Measurements from ENCODE around the gene COBL. TPM values are rescaled to one million over a fixed set of nuclear protein-coding genes. Genes with fewer than 3 reads are reported as not detected.

The COBL gene
- total and polyA plus RNA-seq, 2 of the 8 experiments (the other 6 are each of a cell fraction or from before 2014, with no cell fraction given), result 13.8 to 40.4 TPM

GRCh38 chr7:51013861-51014511 lies 302.6 kb downstream of the COBL start:
- H2BK12ac ChIP-seq (ENCODE audit: low read depth, low read length), result no peak overlapping the region
- POLR2A ChIA-PET (ENCODE audit: partially characterized antibody), result no interaction called here
- H3K4me3 ChIP-seq (ENCODE audit: extremely low read depth in 1 of 4, insufficient read depth in 2 of 4, low read depth in 3 of 4, low read length in 4 of 4), result no peak overlapping the region
- H3K14ac ChIP-seq (ENCODE audit: insufficient read length), result no peak overlapping the region
- no peaks in the 10 kb centered on the region for H3K36me3 ChIP-seq (ENCODE audit: control insufficient read depth in 2 of 4, insufficient read depth in 4 of 4, low read length in 3 of 4)
- peaks cover 2% of the 10 kb centered on the region; the same call in 1 of the 2 replicates for H3K23me2 ChIP-seq (ENCODE audit: low read depth, low read length)
- H3K56ac ChIP-seq (replicated peaks; ENCODE audit: insufficient read length, low read depth, low read length), result no peak overlapping the region
- no peaks in the 10 kb centered on the region for H4K20me1 ChIP-seq (replicated peaks in 1 of 2; ENCODE audit: control insufficient read depth in 1 of 2, insufficient read depth in 2 of 2, low read length in 2 of 2)
- H3K27me3 ChIP-seq (replicated peaks in 1 of 4; ENCODE audit: control insufficient read depth in 3 of 4, extremely low read depth in 1 of 4, insufficient read depth in 3 of 4, low read length in 3 of 4), result no peaks in the 10 kb centered on the region
- H3K4me1 ChIP-seq (replicated peaks in 1 of 4; ENCODE audit: control insufficient read depth in 3 of 4, insufficient read depth in 4 of 4, low read length in 3 of 4), result no peaks in the 10 kb centered on the region
- no peak overlapping the region for H2BK15ac ChIP-seq (ENCODE audit: low read length)
- no peak overlapping the region; the same call in 1 of the 2 replicates for H2AK5ac ChIP-seq (ENCODE audit: low read depth, low read length)
- DNase-seq (ENCODE audit: low read depth in 1 of 2, low spot score in 2 of 2) (peak in 1 of 2 experiments; percentile 41), FAIRE-seq (no peak)
- H3K4me2 ChIP-seq (ENCODE audit: insufficient read depth in 1 of 2, low read depth in 2 of 2, low read length in 2 of 2), result no peak overlapping the region
- CTCF ChIA-PET (ENCODE audit: partially characterized antibody), result interaction anchor here (0.6 to 1.7 kb wide), 7 partner anchors 13 to 808 kb away, joined by 3 to 5 read pairs (median 3); no protein-coding TSS in a partner anchor
- H3K27ac ChIP-seq (ENCODE audit: low read depth, low read length), result no peak overlapping the region
- H3K4ac ChIP-seq (replicated peaks; ENCODE audit: insufficient read length, low read depth, low read length), result no peak overlapping the region
- no peak overlapping the region for H2BK120ac ChIP-seq (replicated peaks; ENCODE audit: low read depth, low read length)
- H2BK5ac ChIP-seq (ENCODE audit: low read depth, low read length), result no peak overlapping the region
- H3K18ac ChIP-seq (ENCODE audit: extremely low read depth, low read length), result no peak overlapping the region
- H4K5ac ChIP-seq (ENCODE audit: insufficient read length, low read depth, low read length), result no peak overlapping the region
- WGBS, 2 experiments (ENCODE audit: extremely low coverage in 1 of 2, insufficient coverage in 1 of 2, insufficient read length in 1 of 2, insufficient replicate concordance in 2 of 2, low coverage in 1 of 2, low lambda C conversion rate in 2 of 2, missing lambda C conversion rate in 1 of 2), result 84% methylated on average over 18 of the region's 21 CpGs; no CpG with 5 or more reads in 1 of the 2 experiments
- H4K8ac ChIP-seq (ENCODE audit: extremely low read depth, insufficient read depth, low read length), result 0 out of 2 replicates have a peak overlapping the region, but pooled peaks have one; percentile 10
- no peaks in the 10 kb centered on the region; the same call in 1 of the 2 replicates for H3K79me1 ChIP-seq (ENCODE audit: low read depth, low read length)
- H2AFZ ChIP-seq (ENCODE audit: low read length), result no peak overlapping the region
- H3K79me2 ChIP-seq (ENCODE audit: control insufficient read depth in 1 of 2, insufficient read depth in 2 of 2, low read length in 2 of 2), result no peaks in the 10 kb centered on the region
- no peak overlapping the region for H3K23ac ChIP-seq (ENCODE audit: insufficient read length)
- no peak overlapping the region for H2BK20ac ChIP-seq (ENCODE audit: low read length)
- H3K9me3 ChIP-seq (ENCODE audit: insufficient read depth in 2 of 2, low read depth in 1 of 2, low read length in 1 of 2), result no peaks in the 10 kb centered on the region
- H3K9ac ChIP-seq (replicated peaks in 1 of 4; ENCODE audit: extremely low read depth in 1 of 4, low read depth in 3 of 4, low read length in 3 of 4), result no peak overlapping the region
- peak overlapping the region; percentile 38 for H4K91ac ChIP-seq (replicated peaks; ENCODE audit: insufficient read length, low read length)
- no peak for TF ChIP-seq YY1 (IDR thresholded peaks at IDR 0.05; ENCODE audit: low read depth, low read length)
- TF ChIP-seq NRF1 (IDR thresholded peaks at IDR 0.05; ENCODE audit: low read depth, low read length), result no peak
- no peak for TF ChIP-seq RBBP5 (IDR thresholded peaks at IDR 0.05; ENCODE audit: borderline replicate concordance, low read depth, low read length)
- TF ChIP-seq JUN (IDR thresholded peaks at IDR 0.05; ENCODE audit: low read depth, low read length), result no peak
- no peak for TF ChIP-seq KDM5A (IDR thresholded peaks at IDR 0.05; ENCODE audit: low read length)
- no peak for TF ChIP-seq EZH2 (IDR thresholded peaks at IDR 0.05; ENCODE audit: low read depth, low read length, severe bottlenecking)
- no peak for TF ChIP-seq CTCF (IDR thresholded peaks at IDR 0.05; ENCODE audit: control extremely low read depth in 1 of 3, insufficient read depth in 1 of 3, low read depth in 1 of 3, low read length in 3 of 3)
- no peak for TF ChIP-seq JUND (IDR thresholded peaks at IDR 0.05; ENCODE audit: low read length)
- TF ChIP-seq MAX (IDR thresholded peaks at IDR 0.05), result no peak
- TF ChIP-seq TAF1 (IDR thresholded peaks at IDR 0.05; ENCODE audit: low read depth, low read length), result no peak
